Stimulated activated CD8-positive, alpha-beta memory T cell treated with anti-CD3 and anti-CD28 coated beads, Interleukin-2, amount 100 ng/mL, for 48 hours (primary cell): ENCODE results near the gene SHTN1.

ENCODE experiments used
- DNase-seq, 2 donors: peaks; one replicate each; pipeline ENCODE4 v3.0.0-alpha.2; 2020; ENCODE audit warnings: low read depth in 2 of 2

SHTN1 gene

DNA sequence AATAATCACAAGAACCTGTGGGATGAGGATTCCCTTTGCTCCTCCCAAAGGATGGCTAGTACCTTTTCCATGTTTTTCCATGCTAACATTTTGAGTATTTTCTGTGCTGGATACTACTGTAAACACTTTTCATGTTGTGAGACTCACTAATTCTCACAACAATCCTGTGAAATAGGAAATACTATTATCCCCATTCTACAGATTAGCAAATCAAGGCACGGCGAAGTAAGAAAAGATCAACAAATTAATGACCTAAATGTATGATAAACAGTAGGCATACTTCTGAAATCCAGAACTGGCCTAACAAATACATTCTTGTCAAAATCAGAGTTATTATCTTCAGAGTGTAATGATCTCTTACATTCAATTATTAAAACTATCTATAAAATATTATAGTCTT lies 86.4 kb downstream of the SHTN1 start:
- no peak for DNase-seq

DNA sequence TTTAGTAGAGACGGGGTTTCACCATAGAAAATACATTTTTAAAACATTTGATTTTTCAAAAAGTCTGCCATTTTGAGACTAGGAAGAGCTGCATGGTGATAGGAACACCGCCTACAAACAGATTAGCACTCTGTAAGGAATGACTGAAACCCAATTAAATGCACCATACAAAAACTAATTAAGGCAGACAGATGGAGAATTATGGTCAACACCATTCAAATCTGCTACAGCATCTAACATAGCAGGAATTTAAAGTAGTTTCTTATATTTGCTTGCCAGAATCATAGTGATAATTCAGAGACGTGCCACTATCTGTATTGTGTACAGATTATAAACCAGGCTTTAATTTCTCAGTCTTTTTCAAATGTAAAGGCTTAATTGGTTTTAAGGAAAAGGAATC lies 87.5 kb downstream of the SHTN1 start:
- DNase-seq: no peak

DNA sequence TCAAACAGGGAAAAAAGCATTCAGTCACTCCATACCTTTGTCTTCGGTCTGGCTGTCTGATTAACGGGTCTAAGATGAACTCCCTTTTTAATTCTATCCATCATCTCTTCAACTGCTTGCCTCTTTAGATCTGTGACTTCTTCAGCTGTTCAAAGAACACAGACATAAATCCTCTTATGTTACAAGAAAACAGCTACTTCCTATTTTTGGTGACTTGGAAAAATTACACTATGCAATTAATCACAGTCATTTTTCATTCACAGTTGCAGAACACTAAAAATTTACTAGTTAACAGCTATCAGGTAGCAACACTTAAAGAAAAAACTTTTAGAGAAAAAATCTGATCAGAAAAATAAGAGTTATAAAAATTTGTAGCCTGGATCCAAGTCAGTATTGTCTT lies 89.6 kb downstream of the SHTN1 start:
- no peak for DNase-seq

DNA sequence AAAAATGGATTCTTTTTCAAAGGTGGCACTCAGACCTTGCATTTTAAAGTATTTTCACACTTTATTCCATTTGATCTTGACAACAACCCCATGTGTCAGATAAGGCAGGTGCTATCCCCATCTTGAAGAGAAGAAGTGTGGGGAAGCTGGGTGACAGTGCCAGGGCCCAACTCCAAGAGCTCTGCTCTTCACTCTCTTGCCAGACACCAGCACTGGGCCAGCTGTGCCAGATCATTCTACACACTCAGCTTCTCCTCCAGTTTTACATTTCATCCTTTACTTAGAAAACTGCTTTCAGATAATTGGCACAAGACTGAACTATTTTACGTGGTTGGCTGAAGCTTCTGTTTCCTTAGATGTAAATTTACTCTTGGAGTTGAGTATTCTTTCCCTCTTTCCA lies 91.3 kb downstream of the SHTN1 start:
- DNase-seq: no peak

DNA sequence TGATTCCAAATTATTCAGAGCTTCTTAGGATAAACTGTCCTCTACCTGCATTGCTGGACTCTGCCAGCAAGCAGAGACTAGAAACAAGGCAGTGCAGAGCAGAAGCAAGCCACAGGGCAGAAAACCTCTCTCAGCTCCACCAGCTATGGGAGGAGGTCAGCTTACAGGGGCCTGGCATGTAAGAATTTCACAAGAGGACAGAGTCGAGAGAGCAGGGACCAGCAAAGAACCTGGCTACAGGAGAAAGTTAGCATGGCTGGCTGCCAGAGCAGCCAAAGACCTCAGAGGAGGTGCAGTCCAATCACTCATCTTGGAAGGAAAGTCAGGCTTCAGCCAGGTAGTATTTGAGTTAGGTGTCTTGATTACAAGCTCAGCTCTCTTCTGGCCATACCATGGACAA lies 92.8 kb downstream of the SHTN1 start:
- DNase-seq: no peak

DNA sequence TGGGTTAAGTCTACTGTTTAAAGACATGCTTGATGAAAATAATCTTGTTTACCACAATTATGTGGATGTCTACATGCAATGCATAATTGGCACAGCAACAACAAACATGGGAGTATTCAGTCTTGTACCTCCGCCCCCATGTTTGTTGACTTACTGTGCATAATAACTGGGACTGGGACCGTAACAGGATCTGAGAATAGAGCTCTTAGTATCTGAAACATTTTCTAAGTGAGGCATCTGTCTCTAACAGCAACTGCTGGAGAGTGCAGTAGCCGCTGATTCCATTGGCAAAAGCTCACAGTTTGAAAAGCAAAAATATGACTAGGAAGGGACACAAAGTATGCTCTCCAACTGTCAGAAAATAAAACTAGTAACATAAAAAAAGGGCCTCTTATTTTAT lies 94.1 kb downstream of the SHTN1 start:
- no peak for DNase-seq

DNA sequence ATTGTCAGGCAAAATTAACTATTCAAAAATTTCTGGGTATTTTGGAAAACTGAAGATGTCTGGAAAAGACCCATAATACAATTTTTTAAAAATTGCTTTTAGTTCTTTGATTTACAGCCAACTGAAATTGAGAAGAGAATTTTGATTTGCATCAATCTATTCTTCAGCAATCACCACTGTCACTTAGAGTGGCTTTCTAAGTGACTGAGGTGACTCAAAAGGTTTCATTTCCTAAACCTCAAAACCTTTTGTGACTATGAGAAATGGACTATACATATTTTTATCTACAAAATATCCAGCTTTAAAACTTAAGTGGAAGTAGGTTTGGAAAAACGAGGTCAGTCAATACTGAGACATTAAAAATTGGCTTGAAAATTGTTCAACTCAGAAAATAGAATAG lies 95.7 kb downstream of the SHTN1 start:
- no peak for DNase-seq

DNA sequence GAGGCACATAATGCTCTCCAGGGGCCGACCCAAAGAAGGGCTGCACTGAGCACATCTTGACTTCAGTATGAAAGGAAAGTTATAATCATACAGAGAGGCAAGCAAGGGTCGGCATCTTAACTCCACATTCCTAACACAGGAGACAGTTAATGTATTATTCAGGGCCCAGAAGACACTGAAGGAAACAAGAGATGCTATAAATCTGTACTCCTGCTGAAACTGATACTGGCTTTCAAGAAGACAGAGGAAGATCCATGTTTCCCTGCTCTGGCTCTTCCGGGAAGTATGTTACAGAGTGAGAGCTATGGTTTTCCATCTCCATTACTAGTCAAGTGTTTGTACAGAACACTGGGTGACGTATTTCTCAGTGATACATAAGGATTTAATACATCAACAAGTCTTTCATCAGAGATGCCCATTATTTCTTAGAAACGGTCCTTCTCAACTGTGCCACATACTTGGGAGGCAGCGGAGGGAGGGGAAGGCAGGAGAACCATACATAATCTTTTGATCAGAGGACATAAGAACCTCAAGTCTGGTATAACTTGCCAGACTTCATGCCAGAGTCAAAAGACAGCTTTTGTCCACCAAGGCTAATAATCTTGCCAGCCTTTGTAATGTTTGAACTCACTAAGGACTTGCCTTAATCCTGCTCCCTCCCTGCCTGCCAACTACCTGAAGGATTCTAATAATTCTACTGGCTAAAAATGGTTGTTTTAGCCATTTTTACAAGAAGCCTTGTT lies 97.6 kb downstream of the SHTN1 start:
- DNase-seq: no peak

DNA sequence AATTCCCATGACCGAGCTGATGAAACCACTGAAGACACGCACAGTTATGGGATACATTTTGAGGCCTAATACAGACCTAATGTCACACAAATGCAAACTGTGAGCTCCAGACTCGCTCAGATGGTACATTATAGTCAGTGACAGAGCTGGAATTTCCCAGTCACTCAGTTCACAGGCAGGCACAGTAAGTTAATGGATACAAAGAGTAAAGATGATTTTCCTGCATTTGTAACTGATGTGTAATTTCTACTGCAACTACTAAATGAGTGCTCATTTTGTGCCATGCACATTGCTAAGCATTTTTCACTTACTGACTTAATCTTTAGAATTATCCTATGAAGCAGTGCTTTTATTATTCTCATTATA lies 99.2 kb downstream of the SHTN1 start:
- DNase-seq: no peak

DNA sequence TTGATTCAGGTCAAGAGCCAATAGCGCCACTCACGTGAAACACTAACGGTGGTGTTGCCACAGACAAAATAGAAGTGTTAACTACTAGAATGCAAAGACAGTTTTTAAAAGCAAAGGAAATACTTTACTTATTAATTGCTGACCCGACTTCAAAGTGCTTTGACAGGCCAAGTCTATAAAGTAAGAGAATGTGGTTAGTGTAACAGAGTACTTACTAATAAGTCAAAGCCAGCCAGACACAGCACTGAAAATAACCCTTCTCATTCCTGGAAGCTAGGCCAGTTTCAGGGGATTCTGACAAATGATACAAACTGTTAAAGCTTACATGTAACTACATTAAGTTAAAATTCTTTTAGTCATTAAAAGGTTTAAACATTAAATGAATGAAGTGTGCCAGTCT lies 105.4 kb downstream of the SHTN1 start:
- no peak for DNase-seq

DNA sequence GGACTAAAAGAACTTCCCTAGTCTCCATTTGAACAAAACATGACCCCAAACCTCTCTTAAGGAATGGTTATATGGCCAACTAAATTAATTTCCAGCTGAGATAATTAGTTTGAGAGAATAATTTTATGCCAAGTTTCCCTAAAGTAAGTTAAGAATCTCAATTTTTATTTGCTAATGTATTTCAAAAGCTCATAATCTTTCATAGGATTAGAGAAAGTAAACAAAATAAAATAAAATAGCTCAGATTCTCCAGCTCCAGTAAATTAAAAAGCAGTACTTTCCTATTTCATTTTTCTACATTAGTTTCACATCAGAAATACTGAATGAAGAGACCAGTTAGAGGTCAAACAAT lies 111.3 kb downstream of the SHTN1 start:
- no peak for DNase-seq

DNA sequence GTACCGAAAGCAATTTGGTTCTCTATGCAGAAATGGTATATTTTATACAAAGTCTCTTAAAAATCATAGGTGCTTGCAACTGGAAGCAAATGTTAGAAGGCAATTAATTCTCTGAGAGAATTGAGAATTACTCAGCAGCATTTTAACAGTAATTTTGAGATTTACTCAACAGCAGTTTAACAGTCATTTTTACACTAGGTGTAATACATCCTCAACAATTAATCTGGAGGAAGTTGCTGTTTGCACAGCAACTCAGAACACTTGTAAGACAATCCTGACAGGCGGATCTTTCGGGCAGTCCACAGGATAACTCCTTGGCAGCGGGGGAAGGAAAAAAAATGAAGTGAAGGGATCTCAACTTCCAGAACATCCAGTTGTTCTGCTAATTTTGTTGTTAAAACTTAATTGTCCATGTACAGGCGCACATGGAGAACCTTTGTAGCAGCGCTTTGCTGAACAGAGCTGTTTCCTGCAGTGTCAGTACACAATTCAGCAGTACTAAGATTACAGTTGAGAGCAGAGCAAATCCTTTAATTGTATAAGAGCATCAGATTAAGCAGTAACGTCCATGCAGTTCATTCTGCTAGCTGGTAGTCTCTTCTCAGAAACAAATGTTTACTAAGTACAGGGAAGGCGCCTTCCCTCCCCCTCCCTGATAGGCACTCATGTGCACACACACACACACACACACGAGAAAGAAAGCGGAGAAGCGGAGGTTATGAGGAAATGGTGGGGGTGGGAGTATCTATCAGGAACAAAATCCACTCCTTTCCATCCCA lies 111.9 kb downstream of the SHTN1 start:
- DNase-seq: no peak

DNA sequence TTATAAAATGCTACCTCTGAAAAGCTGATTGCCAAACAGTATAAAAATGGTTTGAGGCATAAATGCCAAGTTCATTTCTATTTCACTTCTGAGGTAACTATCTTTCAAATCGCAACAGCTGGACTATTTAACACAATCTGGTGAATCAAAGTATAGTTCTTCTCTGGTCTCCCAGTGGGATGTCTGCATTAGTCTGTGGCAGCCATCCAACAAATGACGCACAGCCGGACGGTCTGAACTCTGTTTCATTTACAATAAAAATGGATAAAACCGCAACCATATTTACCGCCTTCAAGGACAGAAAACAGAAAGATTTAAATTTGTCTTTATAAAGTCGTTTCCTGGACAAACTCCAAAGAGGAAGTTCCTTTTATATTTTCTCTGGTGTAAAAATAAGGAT lies 113.8 kb downstream of the SHTN1 start:
- no peak for DNase-seq

DNA sequence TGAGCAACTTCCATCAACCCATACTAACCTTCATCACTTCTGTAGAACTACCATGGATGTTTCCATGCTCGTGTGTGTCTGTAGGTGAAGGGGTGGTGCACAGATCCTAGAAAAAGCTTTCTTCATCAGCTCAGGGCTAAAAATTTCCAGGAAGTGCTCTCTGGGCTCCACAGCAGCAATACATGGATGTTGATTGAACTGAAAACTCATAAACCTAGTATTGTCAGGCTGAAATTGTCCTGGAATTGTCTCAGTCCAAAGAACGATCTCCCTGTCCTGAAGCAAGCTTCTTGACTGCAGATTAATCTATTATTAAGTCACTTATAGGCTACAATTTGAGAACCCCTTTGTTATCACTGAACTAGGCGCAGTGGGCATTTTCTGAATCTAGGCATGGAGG lies 115.9 kb downstream of the SHTN1 start:
- DNase-seq: no peak

DNA sequence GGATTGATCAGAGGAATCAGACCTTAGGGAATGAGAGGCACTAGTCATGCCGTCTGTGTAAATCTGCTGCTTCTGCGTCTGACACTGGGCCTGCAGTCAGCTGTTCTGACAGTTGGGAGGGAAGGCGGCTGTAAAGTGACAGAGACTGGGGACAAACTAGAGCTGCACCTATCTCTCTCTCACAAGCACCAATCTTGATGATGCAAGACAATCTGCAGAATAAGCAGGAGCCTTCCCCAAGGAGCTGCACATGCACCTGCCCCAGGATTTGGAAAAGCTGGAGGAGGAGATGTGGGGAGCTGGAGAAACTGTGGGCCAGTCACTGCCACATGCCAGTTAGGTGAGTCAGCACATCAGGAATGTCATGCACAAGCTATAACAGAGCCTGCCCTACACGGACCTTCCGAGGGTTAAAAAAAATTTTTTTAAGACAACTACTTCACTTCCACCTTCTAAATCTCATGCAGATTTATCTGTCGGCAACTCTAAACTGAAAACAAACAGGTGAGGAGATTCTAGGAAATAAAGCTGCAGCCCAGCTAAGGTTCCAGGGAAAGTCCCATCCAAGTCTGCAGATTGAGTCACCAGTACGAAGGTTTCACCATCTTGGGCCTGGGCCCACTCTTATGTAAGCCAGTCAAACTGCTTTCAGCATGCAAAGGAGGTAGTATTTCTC lies 116.5 kb downstream of the SHTN1 start:
- no peak for DNase-seq

DNA sequence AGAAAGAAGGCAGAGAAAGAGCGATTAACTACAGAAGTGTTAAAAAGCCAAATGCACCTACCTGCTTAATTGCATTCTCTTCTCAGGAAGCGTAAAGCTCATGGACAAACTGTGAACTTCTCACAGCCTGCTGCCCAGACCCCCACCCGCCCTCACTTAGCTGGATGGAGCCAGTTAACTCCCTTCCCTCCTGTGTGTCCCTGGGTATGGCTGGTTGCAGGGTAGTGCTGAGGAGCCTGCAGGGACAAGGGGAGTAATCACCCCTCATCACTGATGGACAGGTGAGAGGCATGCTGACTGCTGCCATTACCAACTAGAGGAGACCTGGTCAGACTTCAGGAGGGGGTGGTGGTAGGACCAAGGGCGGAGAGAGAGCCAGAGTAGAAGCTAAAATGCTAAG lies 118.2 kb downstream of the SHTN1 start:
- no peak for DNase-seq

DNA sequence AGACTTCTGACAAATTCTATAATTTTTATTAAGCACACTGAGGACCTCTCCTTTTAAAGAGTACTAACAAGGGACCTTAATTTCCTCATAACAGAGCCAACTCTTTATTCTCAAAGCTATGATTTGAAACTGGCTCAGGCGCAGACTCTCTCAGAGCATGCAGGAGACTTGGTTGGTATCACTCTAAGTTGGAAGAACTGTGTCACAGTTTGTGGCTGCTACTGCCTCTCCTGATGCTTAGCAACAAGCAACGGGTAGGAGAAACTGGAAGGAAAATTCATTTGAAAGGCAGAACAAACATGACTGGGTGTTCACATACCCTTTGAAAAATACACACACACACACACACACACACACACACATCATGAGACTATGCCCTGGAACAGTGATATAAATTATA lies 122.3 kb downstream of the SHTN1 start:
- no peak for DNase-seq

DNA sequence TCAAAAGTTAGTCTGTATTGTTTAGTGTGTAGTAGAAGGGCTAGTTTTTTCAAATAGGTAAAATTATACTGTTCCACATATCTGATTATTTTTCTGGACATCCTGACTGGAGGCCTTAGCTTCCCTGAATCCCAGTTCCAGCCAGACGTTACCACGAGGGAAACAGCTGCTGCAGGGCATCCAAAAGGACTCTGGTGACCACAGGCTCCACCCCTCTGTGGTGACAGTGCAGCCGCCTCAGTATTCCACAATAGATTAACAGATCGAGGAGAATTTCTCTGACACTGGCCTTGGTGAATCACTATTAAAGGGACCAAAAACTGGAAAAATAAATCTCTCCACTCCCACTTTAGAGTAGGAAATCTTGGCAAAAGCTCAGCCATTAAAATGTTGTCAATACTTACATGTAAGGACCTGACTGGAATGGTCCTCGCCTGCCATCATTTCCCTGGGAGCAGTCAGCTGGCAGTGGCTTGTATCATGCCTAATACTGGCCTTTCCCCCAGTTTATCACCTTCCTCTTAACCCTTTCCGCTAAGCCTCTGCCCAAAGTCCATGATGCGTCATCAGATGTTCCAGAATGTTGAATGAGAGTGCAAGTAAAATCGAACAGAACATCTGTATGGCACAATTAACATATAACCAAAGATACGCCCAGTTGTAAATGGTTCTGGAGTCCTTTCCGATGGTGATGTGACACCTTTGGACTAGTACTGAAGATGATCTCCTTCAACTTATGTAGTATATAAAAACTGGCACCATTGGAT lies 124.1 kb downstream of the SHTN1 start:
- DNase-seq: no peak

DNA sequence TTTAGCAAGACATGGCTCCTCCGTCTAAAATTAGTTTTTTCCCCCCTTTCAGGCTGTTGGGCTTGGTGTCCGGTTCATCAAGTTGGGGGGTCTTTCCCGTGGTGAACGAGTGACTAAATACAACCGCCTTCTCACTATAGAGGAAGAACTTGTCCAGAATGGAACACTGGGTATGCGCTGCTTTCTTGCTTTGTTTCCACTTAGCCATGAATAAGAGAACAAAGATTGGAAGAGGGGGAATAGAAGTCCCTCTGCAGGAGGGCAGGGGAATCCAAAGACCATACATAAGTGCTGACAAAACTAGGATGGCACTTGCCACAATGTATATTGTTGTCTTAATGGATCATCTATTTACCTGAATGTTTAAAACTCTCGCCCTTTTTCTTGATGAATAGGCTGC lies 125.2 kb downstream of the SHTN1 start:
- no peak for DNase-seq

DNA sequence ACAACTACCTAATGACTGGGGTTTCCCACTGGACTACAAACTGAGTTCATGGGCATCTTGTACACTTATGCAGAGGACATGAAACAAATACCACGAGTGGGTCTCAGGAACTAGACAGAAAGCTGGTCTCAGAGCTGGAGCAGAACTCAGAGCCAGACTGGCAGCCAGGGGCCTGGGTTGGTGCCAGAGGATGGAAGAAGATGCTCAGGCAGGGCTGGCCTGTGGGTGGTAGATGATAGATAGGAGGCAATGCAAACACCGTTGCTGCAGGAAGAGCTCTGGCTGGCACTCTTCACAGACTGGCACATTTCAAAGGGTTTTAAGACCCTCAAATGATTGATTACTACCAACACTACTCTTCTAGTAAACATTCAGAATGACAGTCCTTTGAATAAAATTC lies 126.9 kb downstream of the SHTN1 start:
- DNase-seq: no peak

DNA sequence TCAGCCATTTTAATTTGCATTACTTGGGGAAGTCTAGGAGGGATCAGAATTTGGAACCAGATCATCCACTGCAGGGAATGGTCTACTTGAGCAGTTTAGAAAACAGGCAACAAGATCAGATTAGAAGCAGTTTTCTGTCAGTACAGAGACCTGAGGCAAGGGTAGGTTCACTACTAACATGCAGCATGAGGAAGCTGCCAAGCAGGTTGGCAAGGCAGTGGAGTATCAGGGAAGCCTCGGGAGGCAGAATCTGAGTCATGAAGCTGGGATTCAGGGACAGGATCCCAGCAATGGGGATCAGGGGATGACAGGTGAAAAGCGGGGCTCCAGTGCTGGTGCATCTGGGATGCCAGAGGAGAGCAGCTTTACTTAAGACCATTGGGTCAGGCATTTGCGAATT lies 127.6 kb downstream of the SHTN1 start:
- DNase-seq: no peak

DNA sequence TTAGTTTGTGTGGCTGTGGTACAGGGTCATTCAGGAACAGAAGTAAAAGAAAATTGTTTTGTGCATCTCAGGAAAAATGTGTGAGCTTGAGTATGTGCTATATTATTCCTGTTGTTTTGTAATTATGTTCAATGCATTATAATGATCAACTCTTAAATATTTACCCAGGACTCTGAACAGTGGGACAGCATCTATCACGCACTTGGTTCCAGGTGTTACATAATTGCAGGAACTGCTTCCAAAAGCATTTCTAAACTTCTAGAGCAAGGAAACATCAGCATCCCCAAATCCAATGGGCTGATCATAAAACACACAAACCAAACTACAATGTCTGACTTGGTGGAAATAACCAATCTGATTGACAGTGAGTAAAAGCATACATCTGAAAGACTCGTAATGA lies 129.1 kb downstream of the SHTN1 start:
- no peak for DNase-seq
